Nephron (organoid): ENCODE data around the gene NOBOX.

Experiments used
- H3K27ac Mint-ChIP-seq, 3 experiments: 2 replicates each; pipeline ENCODE4 v1.8.0; 2020; ENCODE audit warnings: mixed read lengths in 3 of 3, mild to moderate bottlenecking in 2 of 3, moderate library complexity in 1 of 3
- H3K27me3 Mint-ChIP-seq: 2 replicates; pipeline ENCODE4 v1.8.0; 2021; ENCODE audit warnings: low read depth, mild to moderate bottlenecking, moderate library complexity, mixed read lengths
- H3K36me3 Mint-ChIP-seq: 2 replicates; pipeline ENCODE4 v1.8.0; 2020; ENCODE audit warnings: low read depth, mixed read lengths
- H3K4me1 Mint-ChIP-seq: 2 replicates; pipeline ENCODE4 v1.8.0; 2020; ENCODE audit warnings: mixed read lengths
- H3K4me3 Mint-ChIP-seq, 3 experiments: 2 replicates each; pipeline ENCODE4 v1.8.0; 2020; ENCODE audit warnings: mild to moderate bottlenecking in 3 of 3, mixed read lengths in 3 of 3, moderate library complexity in 2 of 3
- H3K9me3 Mint-ChIP-seq: 2 replicates; pipeline ENCODE4 v1.8.0; 2020; ENCODE audit warnings: mixed read lengths
- CTCF ChIP-seq, 3 experiments: fragments of 200-600 bp; sonication (generic); IDR thresholded peaks; one replicate each; pipeline ENCODE4 v1.5.0; 2021; ENCODE audit warnings: antibody characterized with exemption in 3 of 3; ENCODE audit not compliant: unreplicated experiment in 3 of 3

Gene NOBOX

DNA sequence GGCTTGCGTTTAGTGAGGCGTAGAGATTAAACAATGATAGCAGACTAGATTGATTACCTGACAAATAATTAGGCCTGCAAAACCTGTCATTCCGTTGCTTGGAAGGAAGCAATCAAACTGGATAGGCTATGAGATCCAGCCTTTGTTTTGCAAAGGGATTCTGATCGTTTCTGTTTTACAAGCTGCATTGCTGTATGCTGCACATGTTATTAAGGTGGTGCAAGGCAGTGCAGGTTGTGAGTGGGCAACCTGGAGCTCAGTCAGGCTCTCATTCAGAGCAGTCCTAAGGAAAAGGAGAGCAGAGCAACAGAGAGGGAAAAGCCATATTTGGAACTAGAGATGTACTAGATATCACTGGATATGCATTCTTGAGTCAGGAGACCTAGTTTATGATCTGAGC lies 6.9 kb upstream of the NOBOX start:
- Mint-ChIP-seq H3K36me3 (no peaks in the 10 kb centered on the region), H3K9me3 (no peaks in the 10 kb centered on the region), H3K4me3 (no peak overlapping the region), H3K27me3 (peaks cover 7% of the 10 kb centered on the region), H3K4me1 (no peaks in the 10 kb centered on the region), H3K27ac (no peak overlapping the region)
- TF ChIP-seq CTCF (IDR thresholded peaks at IDR 0.05; ENCODE audit: unreplicated experiment in 3 of 3), result no peak

DNA sequence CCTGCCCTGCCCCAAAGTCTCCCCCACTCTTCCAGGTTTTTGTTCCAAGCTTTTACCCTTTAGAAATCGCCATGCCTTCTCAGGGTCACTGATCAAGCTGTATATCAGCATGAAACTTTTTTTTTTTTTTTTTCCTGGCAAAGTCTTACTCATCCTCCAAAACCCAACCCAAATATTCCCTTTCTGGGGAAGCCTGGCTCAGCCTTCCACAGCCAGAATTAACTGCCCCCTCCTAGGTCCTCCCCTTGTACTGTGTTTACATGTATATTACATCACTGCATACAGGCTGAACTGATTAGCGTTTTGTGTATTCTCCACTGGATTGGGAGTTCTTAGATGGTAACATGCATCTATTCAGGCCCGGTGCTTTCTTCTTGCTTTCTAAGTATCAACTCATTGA lies 4.6 kb upstream of the NOBOX start:
- Mint-ChIP-seq H3K27me3 (peaks cover 3% of the 10 kb centered on the region), H3K4me3 (no peak overlapping the region), H3K4me1 (peaks cover 4% of the 10 kb centered on the region), H3K27ac (no peak overlapping the region), H3K9me3 (no peaks in the 10 kb centered on the region), H3K36me3 (no peaks in the 10 kb centered on the region)
- no peak for TF ChIP-seq CTCF (IDR thresholded peaks at IDR 0.05; ENCODE audit: unreplicated experiment in 3 of 3)

DNA sequence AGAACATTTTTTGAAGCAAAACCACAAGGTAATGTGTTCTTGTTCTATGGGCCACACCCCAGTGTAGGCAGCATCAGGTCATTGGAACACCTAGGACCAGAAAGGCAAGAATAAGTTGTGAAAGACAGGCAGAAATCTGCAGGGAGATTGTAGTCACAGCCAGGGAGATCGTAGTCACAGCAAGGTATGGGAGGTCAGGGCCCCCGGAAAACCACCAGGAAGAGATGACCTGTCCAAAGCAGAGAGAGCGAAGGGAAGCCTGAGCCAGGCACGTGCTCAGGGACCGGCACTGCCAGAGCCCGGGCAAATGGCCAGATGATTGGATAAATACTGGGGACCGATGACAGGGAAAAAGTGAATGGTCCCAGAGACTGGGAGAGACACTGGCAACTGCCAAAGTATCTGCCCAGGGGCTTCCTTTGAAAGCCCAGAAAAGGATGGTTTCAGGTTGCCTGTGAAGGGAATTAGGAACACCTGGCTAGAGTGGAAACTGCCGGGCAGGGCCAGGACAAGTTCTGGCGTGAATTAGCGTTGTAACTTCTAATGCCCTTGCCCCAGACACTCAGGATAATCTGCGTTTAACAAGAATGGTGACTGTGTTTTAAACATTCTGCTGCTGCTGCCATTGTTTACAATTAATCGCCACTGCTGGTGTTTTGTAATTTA lies 3.9 kb upstream of the NOBOX start:
- Mint-ChIP-seq H3K27me3 (peaks cover 3% of the 10 kb centered on the region), H3K4me3 (no peak overlapping the region)

GRCh38 chr7:144404946-144405345 lies 1.5 kb upstream of the NOBOX start:
- Mint-ChIP-seq H3K36me3 (no peaks in the 10 kb centered on the region), H3K27ac (no peak overlapping the region), H3K9me3 (no peaks in the 10 kb centered on the region), H3K27me3 (peaks cover 8% of the 10 kb centered on the region), H3K4me3 (no peak overlapping the region), H3K4me1 (peaks cover 4% of the 10 kb centered on the region)
- TF ChIP-seq CTCF (IDR thresholded peaks at IDR 0.05; ENCODE audit: unreplicated experiment in 3 of 3), result no peak

More for the DNA sequence above, 3.9 kb upstream of the NOBOX start:
- Mint-ChIP-seq H3K36me3 (no peaks in the 10 kb centered on the region), H3K27ac (no peak overlapping the region), H3K9me3 (no peaks in the 10 kb centered on the region), H3K4me1 (peaks cover 4% of the 10 kb centered on the region)
- no peak for TF ChIP-seq CTCF (IDR thresholded peaks at IDR 0.05; ENCODE audit: unreplicated experiment in 3 of 3)

DNA sequence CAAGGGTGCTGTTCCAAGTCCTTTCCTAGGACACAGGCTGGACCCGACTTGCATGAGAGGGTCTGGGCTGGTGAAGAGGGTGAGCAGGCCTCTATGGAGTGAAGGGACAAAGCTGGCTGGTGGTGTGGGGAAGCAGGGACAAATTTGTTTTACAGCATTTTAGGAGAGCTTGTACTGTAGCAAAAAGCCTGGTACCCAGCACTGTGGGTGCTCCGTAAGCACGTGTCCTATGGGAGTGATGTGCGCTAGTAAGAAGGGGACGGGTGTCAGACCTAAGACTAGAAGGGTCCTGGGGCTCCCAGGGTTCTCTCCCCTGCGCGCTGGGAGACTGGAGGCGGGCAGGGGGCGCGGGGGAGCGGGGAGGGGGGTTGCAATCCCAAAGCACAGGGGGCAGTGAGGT lies 391 bp downstream of the NOBOX start:
- peaks cover 4% of the 10 kb centered on the region for H3K4me1 Mint-ChIP-seq
- no peak overlapping the region for H3K27ac Mint-ChIP-seq
- H3K4me3 Mint-ChIP-seq, result no peak overlapping the region
- peaks cover 17% of the 10 kb centered on the region for H3K27me3 Mint-ChIP-seq
- no peaks in the 10 kb centered on the region for H3K9me3 Mint-ChIP-seq
- H3K36me3 Mint-ChIP-seq, result no peaks in the 10 kb centered on the region
- TF ChIP-seq CTCF (IDR thresholded peaks at IDR 0.05; ENCODE audit: unreplicated experiment in 3 of 3), result no peak

GRCh38 chr7:144401490-144401889 lies 2.0 kb downstream of the NOBOX start:
- Mint-ChIP-seq H3K4me3 (no peak overlapping the region), H3K4me1 (peaks cover 4% of the 10 kb centered on the region), H3K27ac (no peak overlapping the region), H3K36me3 (no peaks in the 10 kb centered on the region), H3K9me3 (no peaks in the 10 kb centered on the region), H3K27me3 (peaks cover 18% of the 10 kb centered on the region)
- TF ChIP-seq CTCF (IDR thresholded peaks at IDR 0.05; ENCODE audit: unreplicated experiment in 3 of 3), result no peak
